HG02588 (cell line): Measurements from ENCODE around the gene KIF23.

Source experiments
- ATAC-seq: cut with Tn5 transposase; IDR thresholded peaks from one replicate; pipeline ENCODE4 v1.9.1; 2021; ENCODE audit warnings: mild to moderate bottlenecking, moderate library complexity; ENCODE audit not compliant: unreplicated experiment

The KIF23 gene

DNA sequence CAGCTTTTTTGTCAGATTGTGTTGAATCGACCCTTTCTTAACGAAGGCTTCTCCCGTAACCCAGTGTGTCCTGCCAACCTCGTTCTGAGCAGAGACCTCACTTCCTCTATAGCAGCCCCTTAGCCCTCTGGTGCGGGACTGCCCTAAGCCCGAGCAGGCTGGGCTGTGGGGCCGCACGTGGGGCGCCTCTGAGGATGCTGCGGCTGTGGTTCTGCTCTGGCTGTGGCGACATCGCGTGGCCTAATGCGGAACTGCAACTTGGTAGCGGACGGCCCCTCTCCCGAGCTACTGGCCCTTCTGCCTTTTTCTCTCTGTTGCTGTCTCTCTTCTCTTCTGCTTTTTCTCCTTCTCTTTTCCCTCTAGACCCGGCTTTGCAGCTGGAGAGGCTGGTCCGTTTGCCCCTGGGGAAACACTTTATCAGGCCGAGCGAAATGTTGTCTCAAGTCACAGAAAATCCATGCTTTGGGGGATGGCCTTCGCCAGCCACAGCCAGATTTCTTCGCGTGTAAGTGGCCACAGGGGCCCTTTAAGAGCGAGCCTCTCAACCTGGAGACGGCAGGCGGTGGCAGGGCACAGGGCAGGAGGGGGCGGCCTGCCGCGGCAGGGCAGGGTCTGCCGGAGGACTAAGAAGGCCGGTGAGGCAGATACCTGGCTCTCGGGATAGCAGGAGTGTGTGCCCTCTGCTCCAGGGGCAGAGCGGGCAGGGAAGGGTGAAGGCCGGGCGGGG is 19.4 kb upstream of the KIF23 start:
- peak; percentile 64 for ATAC-seq

DNA sequence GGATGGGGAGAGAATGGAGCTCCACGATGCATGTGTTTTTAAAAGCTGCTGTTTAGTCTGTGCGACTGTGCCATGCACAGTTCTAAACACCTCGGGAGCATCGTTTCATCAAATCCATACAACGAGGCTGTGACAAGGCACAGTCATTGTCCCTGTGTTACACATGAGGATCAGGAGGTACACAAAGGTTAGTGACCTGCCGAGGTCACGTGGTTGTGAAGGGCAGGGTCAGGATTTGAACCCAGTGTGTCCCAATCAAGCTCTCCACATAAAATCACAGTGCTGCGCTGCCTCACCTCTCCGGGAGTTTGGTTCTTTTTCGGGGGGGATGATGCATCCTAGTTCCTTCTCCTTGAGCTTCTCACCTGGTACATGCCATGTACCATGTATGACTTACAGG is 18.7 kb upstream of the KIF23 start:
- no peak for ATAC-seq

DNA sequence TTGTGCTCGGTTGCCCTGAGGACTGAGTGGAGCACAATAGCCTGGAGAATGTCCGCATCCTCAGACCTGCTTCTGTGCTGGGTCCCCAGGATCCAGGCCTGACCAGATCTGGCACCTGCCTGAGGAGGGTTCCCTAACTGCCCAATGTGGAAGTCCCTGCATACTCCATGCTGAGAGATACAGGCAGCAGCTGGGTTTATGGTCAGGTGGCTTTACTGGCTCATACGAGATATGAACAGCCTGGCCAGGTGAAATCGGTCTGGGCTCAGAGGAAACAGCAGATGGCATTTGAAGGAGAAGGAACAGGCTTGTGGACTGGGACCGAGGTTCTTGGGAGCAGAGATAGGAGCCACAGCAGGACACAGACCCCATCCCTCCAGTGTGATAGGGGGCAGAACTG is 18.2 kb upstream of the KIF23 start:
- no peak for ATAC-seq

DNA sequence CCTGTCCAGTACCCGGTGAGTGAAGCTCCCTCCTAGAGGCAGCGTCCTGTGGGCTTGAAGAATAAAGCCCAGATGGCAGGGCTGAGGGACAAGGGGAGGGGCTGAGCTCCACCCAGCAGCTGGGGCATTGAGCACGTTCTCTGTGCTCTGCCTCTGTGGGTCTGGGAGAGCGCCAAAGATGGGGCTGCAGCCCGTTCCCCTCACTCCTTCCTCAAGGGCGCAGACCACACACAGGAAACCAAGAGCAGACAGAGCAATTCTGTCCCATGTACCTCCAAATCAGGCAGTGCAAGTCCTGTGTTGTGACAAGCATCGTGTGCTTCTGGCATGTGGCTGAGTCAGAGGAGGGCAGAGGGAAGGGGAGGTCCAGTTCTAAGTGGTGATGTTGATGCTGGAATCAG is 15.7 kb upstream of the KIF23 start:
- ATAC-seq = no peak

DNA sequence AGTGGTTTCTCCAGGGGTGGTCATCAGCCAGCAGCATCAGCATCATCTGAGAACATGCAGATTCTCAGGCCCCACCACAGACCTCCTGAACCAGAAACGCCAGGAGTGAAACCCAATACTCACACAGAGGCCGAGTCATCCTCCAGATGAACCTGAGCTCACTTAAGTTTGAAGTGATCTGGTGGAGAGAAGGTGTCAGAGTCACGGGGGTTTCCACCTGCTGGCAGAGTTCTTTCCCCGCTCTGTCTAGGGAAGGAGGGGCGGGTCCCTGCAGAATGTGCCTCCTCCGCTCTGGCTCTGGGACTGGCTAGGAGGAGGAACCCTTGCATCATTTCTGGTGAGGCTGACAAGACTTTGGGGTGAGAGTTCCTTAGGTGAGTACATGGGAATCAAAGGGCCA is 13.3 kb upstream of the KIF23 start:
- ATAC-seq = no peak

DNA sequence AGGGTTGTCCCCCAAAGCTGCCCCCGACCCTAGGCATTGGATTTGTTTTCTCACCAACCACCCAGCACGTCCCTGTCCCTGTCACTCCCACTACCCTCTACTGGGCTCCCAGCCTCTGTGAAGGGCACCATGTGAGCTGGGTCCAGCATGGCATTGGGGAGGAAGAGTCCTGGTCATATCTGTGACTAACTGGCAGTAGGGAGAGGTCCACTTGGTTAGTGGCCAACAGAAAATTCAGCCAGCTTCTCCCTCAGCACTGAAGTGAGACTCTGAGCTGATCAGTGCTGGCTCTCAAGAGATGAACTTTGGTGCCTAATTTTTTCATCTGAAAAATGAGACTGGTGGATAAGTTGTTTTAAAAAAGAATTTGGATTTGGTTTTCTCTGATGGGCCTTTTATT is 11.3 kb upstream of the KIF23 start:
- ATAC-seq = no peak

DNA sequence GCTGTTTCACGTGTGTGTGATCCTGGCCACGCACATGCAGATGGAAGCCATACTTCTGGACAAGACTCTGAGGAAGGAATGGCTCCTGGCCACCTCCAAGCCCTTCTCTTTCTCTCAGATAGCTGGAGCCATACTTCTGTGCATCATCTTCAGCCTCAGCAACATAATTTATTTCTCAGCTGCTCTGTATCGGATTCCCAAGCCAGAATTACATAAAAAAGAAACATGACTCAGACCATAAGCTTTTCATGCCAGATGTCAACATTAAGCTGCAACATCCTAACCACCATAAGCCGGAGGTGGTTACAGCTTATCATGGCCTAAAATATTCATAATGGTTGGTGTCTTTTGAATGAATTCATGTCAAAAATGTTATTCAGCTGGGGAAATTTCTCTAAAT is 10.6 kb upstream of the KIF23 start:
- ATAC-seq = no peak

DNA sequence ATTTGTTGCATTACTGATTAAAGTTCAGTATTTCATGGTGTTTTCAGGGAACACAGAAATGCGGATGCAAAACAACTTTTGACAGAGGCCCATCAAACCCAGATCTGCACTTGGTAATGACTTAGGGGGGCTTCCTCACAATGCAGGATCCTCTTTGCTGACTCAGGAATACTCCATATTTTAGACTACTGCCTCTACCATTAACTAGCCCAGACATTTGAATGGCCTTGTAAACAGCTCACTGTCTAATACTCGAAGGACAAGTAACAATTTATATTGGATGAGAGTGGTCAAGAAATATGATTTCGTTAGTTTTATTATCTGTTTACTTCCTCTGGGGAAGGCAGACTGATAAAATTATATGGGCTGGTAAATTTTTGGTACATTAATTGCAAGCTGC is 9.0 kb upstream of the KIF23 start:
- ATAC-seq = no peak

DNA sequence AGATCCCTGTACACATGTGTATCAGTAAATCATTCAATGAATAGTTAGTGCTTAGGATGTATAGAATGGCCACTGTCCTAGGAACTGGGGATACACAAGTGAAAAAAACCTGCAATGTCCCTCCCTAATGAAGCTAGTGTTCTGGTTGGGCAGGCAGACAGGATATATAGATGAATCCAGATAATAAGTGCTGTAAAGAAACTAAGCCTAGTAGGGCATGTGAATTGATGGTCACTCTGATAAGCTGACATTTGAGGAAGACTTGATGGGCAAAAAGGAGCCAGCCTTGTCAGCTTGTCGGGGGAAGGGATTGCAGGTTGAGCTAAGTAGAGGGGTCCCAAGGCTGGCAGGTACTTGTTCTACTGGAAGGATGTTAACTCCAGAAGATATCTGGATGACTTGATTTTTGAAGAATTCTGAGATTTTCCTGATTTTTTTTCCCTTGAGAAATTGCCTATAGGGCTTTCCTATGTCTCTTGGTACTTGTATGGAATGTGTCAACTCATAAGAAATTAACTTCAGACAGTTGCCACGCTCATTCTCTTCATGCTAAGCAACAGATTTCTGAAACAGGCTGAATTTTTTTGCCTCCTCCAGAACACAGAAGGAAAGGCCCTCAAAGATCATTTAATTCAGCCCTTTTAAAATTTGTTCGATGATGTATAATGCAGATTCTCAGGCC is 6.3 kb upstream of the KIF23 start:
- no peak for ATAC-seq

DNA sequence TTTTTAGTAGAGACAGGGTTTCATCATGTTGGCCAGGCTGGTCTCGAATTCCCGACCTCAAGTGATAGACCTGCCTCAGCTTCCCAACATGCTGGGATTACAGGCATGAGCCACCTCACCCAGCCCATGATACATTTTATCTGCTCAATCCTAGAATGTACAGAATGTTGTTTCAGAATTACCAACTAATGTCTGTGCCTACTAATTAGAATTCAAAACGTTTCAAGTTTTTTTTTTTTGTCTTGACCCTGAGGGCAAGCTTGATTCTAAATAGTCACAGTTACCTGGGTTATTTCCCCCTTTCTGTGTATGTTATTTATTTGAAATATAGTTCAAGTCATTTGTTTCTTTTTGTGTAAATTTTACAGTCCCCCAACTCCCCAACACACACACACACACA is 5.3 kb upstream of the KIF23 start:
- no peak for ATAC-seq

DNA sequence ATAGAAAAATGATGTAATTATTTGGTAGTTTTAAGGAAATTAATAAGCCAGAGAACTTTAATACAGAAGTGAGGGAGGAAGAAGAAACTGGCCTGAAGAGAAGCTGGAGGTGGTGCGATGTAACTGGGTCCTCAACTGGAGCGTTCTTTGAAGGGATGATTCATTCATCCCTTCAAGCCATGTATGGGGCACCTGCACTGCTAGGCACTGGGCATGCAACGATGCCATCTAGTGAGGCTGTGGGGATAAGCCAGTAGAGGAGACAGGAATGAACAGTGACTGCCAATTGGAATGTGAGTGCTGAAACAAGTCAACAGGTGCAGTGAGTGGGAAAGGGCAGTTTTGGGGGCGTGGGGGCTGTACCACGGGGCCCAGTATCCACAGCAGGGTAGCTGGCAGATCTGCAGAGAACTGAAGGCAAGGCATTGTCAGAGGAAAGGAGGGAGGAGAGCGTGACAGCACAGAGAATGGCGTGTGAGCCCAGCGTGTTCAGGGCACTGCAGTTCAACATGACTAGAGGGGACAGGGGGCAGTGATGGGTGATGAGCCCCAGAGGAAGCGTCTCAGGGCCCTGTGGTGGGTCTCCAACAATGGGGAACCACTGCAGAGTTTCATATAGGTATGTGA is 3.8 kb upstream of the KIF23 start:
- ATAC-seq = no peak

DNA sequence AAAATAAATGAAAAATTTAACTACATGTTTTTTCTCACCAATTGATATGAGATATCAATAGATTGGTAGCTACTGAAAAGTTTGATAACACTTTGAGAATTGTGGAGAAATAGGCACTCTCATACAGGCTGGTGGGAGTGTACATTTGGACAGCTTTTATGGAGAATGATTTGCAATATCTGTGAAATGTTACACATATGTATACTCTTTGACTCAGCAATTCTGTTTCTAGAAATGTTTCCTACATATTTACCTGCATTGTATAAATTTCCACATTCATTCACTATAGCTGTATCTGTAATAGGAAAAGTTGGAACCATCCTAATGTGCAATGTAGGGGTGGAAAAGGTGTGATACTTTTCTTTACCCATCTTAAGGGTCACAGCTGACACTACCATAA is 1.9 kb upstream of the KIF23 start:
- no peak for ATAC-seq

DNA sequence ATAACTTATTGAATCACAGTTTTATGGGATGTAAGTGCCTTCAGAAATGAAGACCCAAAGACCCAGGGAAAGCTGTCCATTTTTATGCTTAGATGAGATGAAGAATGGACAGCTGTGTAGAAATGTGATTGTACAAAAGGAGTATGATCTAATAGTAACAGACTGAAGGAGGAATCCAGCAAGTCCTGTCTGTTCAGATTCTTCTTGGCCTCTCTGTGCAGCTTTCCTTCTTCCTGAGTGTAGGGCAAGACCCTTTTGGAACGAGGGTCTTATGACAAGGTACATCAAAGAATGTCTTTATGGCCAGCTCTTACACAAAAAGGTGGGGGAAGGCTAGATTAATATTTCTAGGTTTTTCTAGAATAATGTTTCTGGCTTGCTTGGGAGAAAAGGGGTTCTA is 1.4 kb upstream of the KIF23 start:
- no peak for ATAC-seq

DNA sequence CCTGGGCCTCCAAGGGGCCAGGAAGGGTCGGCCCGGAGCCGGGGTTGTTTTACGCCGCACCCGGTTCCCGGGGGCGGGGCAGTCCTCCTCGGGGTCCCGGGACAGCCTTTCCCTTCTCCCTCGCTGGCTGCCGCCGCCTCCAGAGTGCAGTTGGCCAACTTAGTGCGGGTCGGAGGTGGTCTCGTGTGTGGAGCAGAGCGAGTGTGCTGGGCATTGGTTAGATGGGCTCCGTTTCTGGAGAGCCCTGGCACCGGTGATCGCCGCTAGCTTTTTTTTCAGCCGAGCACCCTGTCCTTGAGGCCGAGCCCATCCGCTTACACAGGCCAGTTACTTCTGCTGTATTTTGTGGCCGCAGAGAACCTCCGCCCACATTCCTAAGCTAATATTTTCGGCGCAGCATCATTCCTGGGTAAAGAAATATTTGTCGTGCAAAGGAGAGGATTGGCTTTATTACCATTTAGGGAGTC is 585 bp downstream of the KIF23 start:
- ATAC-seq = peak; percentile 31

DNA sequence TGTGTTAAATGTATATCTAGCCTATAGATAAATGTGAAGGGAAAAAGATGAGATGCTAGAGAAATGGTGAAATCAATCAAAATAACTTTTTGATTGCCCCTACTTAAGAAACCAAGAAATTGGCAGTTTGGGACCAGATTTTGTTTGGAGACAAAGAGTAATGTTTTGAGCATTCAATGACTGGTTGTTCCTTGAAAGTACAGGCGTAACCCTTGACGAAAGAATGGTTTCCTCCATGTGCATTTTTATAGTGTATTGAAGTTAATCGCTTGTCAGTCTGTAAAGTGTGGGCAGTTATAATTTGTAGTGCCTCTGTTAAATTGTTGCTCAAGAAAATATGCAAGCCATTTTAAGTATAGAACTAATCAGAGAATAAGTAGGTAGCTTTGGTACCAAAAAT is 1.2 kb downstream of the KIF23 start:
- no peak for ATAC-seq

DNA sequence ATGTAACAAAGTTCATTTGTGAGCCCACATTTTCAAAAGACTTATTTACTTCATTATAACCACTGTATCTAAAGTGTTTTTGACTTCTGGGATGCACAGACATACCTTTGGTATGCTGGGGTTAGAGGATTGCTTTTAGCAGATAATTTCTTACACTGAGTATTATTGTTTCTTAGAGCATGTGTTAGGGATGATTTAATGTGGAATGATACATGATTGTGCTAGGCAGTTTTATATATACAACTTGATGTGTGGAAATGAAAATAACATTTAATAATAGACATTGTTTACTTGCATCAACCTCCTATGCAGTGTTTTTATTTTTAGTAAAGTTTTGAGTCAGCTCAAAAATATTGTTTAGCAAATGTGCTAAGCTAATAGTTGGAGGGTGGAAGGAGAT is 3.4 kb downstream of the KIF23 start:
- no peak for ATAC-seq

DNA sequence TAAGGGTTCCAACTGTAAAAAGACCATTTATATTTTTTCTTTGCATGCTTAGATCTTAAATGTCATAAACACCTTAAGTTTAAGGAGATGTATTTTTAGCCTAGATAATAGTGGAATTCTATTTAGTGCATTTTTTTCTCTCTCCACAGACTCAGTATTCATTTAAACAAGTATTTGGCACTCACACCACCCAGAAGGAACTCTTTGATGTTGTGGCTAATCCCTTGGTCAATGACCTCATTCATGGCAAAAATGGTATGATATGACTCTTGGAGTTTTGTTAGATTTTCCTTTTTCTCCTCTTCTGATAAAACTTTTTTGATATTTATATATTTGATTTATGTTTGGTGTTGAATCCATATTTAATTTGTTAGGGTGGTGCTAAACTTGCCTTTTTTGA is 7.3 kb downstream of the KIF23 start:
- ATAC-seq = no peak

DNA sequence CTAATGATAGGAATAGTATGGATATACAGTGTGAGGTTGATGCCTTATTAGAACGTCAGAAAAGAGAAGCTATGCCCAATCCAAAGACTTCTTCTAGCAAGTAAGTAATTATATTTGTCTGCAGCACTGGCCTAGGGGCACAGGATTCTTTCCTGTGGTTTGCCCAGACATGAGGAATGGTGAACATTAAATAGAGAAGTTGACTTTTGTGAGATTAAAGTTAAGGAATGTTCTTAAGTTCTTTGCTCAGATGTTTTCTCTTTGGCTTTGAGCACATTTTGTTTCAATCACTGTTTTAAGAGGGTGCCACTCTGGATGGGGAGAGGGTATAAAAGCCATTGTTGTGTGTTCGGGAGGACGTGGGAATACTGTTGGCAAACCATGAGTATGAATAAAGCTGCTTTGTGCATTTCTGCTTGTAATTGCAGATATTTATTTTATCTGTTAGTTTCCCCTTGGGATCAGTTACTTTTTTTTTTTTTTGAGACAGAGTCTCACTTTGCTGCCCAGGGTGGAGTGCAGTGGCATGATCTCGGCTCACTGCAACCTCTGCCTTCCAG is 8.3 kb downstream of the KIF23 start:
- no peak for ATAC-seq

DNA sequence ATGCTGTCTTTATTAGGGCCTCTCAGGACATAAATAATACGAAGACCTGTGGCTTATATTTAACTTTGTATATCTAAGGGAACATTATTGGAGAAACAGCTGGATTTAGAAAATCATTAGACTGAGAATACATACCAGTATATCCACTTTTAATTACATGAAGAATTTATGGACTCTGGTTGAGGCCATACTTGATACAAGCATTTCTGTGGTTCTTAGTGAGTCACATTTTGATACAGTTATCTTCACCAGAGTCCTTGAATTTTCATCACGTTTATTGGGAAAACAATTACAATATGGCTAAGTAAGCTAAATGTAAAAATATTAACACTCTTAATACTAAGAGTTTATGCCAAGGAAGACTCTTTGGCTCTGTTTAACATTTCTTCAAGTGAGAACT is 9.9 kb downstream of the KIF23 start:
- ATAC-seq = no peak

DNA sequence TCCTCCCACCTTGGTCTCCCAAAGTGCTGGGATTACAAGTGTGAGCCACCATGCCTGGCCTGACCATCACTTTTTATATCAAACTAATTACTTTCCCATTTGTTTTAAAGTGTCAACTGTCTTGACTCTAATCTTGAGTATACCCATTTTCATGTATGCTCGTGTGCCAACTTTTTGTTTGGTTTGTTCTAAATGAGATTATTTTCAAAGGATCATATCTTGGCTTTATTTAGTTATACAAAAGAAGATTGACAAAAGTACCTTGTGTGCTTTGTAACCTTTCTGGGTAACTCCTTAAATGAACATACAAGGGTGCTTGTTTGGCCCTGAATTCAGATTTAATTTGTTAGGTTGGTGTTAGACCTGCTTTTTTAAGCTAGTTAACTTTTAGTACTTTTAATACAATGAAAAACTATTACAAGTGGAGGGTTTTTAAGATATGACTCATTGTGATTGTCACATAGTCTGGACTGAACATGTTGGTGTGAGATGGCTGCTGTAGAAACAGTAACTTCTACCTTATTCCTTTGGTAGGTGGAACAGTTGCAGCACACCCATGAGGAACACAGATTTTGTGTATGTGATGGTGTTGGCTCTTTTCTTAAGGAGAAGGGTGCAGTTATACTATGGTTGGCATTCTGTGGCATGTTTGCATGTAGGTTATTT is 10.7 kb downstream of the KIF23 start:
- ATAC-seq = no peak

DNA sequence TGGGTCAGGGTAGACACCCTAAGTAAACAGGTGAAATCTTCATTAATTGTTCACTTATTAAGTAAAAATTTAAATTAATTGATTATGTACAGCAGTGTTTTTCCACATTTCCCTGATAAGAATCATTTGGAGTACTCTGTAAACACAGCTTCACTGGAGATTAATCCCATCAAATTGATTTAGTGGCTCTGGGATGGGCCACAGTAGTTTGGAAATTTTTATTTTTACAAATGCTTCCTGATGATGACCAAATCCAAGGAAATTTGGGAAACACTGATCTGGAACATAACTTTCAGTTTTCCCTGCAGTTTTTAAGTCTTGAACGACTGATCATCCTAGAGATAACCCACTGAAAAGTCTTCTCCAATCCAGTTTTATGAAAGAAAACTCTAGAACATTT is 19.7 kb downstream of the KIF23 start:
- ATAC-seq = no peak
